H9 (cell line): ENCODE data around the gene MEA1. TPM values are rescaled to one million over a fixed set of nuclear protein-coding genes. Genes with fewer than 3 reads are reported as not detected.

ENCODE experiments used
- DNase-seq: peaks from one replicate; pipeline ENCODE4 v3.0.0-alpha.2; 2017
- H2AFZ ChIP-seq: one replicate; pipeline ENCODE4 v1.6.1; 2013; ENCODE audit warnings: mild to moderate bottlenecking, low read length, control low read depth, moderate library complexity
- H2AK5ac ChIP-seq: 2 replicates; pipeline ENCODE4 v1.6.1; 2013; ENCODE audit warnings: low read length, control low read depth, mixed read lengths; ENCODE audit not compliant: insufficient read length
- H2BK120ac ChIP-seq: one replicate; pipeline ENCODE4 v1.6.1; 2013; ENCODE audit warnings: low read depth, mild to moderate bottlenecking, low read length, control low read depth, inconsistent platforms; ENCODE audit not compliant: poor library complexity, severe bottlenecking
- H2BK12ac ChIP-seq: 2 replicates; pipeline ENCODE4 v1.6.1; 2013; ENCODE audit warnings: low read length, control low read depth, mixed read lengths, low read depth; ENCODE audit not compliant: insufficient read length
- H2BK15ac ChIP-seq: 2 replicates; pipeline ENCODE4 v1.6.1; 2013; ENCODE audit warnings: low read depth, low read length, control low read depth
- H2BK20ac ChIP-seq: one replicate; pipeline ENCODE4 v1.6.1; 2013; ENCODE audit warnings: low read depth, mild to moderate bottlenecking, low read length, control low read depth, inconsistent platforms; ENCODE audit not compliant: poor library complexity, severe bottlenecking
- H2BK5ac ChIP-seq: 2 replicates; pipeline ENCODE4 v1.6.1; 2013; ENCODE audit warnings: low read length, control low read depth, mixed read lengths; ENCODE audit not compliant: insufficient read length
- H3K14ac ChIP-seq: 2 replicates; pipeline ENCODE4 v1.6.1; 2013; ENCODE audit warnings: low read length, control low read depth; ENCODE audit not compliant: insufficient read depth
- H3K18ac ChIP-seq: 2 replicates; pipeline ENCODE4 v1.6.1; 2013; ENCODE audit warnings: low read depth, mild to moderate bottlenecking, mixed read lengths, low read length, control low read depth; ENCODE audit not compliant: insufficient read length
- H3K23ac ChIP-seq: 2 replicates; pipeline ENCODE4 v1.6.1; 2013; ENCODE audit warnings: low read length, control low read depth, mixed read lengths, low read depth; ENCODE audit not compliant: insufficient read length
- H3K23me2 ChIP-seq: 2 replicates; pipeline ENCODE4 v1.6.1; 2013; ENCODE audit warnings: low read depth, mild to moderate bottlenecking, mixed read lengths, low read length, control low read depth; ENCODE audit not compliant: insufficient read length, poor library complexity, severe bottlenecking
- H3K27ac ChIP-seq: 2 replicates; pipeline ENCODE4 v1.5.1; 2013; ENCODE audit warnings: low read length, control low read depth, mixed read lengths, low read depth; ENCODE audit not compliant: insufficient read length
- H3K27me3 ChIP-seq: 2 replicates; pipeline ENCODE4 v1.6.1; 2013; ENCODE audit warnings: low read length, control low read depth, inconsistent platforms; ENCODE audit not compliant: insufficient read depth
- H3K4ac ChIP-seq: 2 replicates; pipeline ENCODE4 v1.6.1; 2013; ENCODE audit warnings: low read depth, mild to moderate bottlenecking, control low read depth, inconsistent platforms, low read length, moderate library complexity
- H3K4me1 ChIP-seq: 2 replicates; pipeline ENCODE4 v1.6.1; 2013; ENCODE audit warnings: low read length, control low read depth, inconsistent platforms; ENCODE audit not compliant: insufficient read depth
- H3K4me2 ChIP-seq: 2 replicates; pipeline ENCODE4 v1.6.1; 2013; ENCODE audit warnings: low read length, control low read depth, mixed read lengths; ENCODE audit not compliant: insufficient read length, insufficient read depth
- H3K56ac ChIP-seq: 2 replicates; pipeline ENCODE4 v1.6.1; 2013; ENCODE audit warnings: low read depth, mild to moderate bottlenecking, mixed read lengths, low read length, control low read depth; ENCODE audit not compliant: insufficient read length
- H3K79me1 ChIP-seq: 2 replicates; pipeline ENCODE4 v1.6.1; 2013; ENCODE audit warnings: low read depth, mild to moderate bottlenecking, moderate library complexity, low read length, control low read depth, inconsistent platforms; ENCODE audit not compliant: insufficient read depth, poor library complexity, severe bottlenecking
- H3K79me2 ChIP-seq: 2 replicates; pipeline ENCODE4 v1.6.1; 2013; ENCODE audit warnings: low read length, control low read depth, inconsistent platforms; ENCODE audit not compliant: insufficient read depth
- H3K9ac ChIP-seq: 2 replicates; pipeline ENCODE4 v1.6.1; 2013; ENCODE audit warnings: low read length, control low read depth, mixed read lengths; ENCODE audit not compliant: insufficient read length; ENCODE audit errors: extremely low read depth
- H3K9me3 ChIP-seq: one replicate; pipeline ENCODE4 v1.6.1; 2013; ENCODE audit warnings: low read depth, low read length, inconsistent platforms; ENCODE audit not compliant: control insufficient read depth
- H3T11ph ChIP-seq: one replicate; pipeline ENCODE4 v1.6.1; 2013; ENCODE audit warnings: mild to moderate bottlenecking, low read length, control low read depth, inconsistent platforms
- H4K20me1 ChIP-seq: one replicate; pipeline ENCODE4 v1.6.1; 2013; ENCODE audit not compliant: control insufficient read depth, insufficient read length, insufficient read depth
- H4K5ac ChIP-seq: 2 replicates; pipeline ENCODE4 v1.6.1; 2013; ENCODE audit warnings: low read depth, mild to moderate bottlenecking, mixed read lengths, low read length, control low read depth; ENCODE audit not compliant: insufficient read length
- H4K8ac ChIP-seq: replicated peaks from 2 replicates; pipeline ENCODE4 v1.6.1; 2013; ENCODE audit warnings: low read length, control low read depth, mixed read lengths, low read depth; ENCODE audit not compliant: insufficient read length
- H4K91ac ChIP-seq: 2 replicates; pipeline ENCODE4 v1.6.1; 2013; ENCODE audit warnings: low read depth, mild to moderate bottlenecking, moderate library complexity, mixed read lengths, low read length, control low read depth; ENCODE audit not compliant: insufficient read length
- H3K27ac Mint-ChIP-seq, 3 experiments: 2 replicates in 2 of 3; 3 replicates in 1 of 3; pipeline ENCODE4 v1.8.0; 2020 to 2021; ENCODE audit warnings: mixed read lengths in 3 of 3, mild to moderate bottlenecking in 1 of 3, moderate library complexity in 1 of 3
- H3K27me3 Mint-ChIP-seq: 2 replicates; pipeline ENCODE4 v1.8.0; 2021; ENCODE audit warnings: low read depth, mild to moderate bottlenecking, moderate library complexity, mixed read lengths
- H3K36me3 Mint-ChIP-seq, 3 experiments: 2 replicates in 2 of 3; 3 replicates in 1 of 3; pipeline ENCODE4 v1.8.0; 2020 to 2021; ENCODE audit warnings: low read depth in 3 of 3, mixed read lengths in 3 of 3; ENCODE audit not compliant: insufficient read depth in 1 of 3
- H3K4me1 Mint-ChIP-seq, 2 experiments: 2 replicates each; pipeline ENCODE4 v1.8.0; 2020; ENCODE audit warnings: mixed read lengths in 2 of 2
- H3K4me3 Mint-ChIP-seq, 2 experiments: 2 replicates in 1 of 2; 3 replicates in 1 of 2; pipeline ENCODE4 v1.8.0; 2020 to 2021; ENCODE audit warnings: mild to moderate bottlenecking in 2 of 2, mixed read lengths in 2 of 2, moderate library complexity in 1 of 2
- H3K9me3 Mint-ChIP-seq, 2 experiments: 2 replicates in 1 of 2; 3 replicates in 1 of 2; pipeline ENCODE4 v1.8.0; 2020; ENCODE audit warnings: mild to moderate bottlenecking in 2 of 2, mixed read lengths in 2 of 2, moderate library complexity in 1 of 2
- WGBS: extraction: QIAGEN DNeasy Blood & Tissue Kit; methylation state at CpG from one replicate; pipeline ENCODE4 v1.1.7; 2013; ENCODE audit warnings: missing lambda C conversion rate, low lambda C conversion rate, mixed read lengths; ENCODE audit not compliant: insufficient read length; ENCODE audit errors: extremely low coverage; 5-methylcytosine and 5-hydroxymethylcytosine counted together
- total RNA-seq: library from RNA; stranded (reverse); gene quantifications from 2 replicates; pipeline ENCODE4 v1.2.1, GENCODE V29; 2021
- TF ChIP-seq, protein P1 (sequence below): fragments of 200-600 bp; sonication (generic); conservative IDR thresholded peaks from 3 replicates; pipeline ENCODE4 v1.8.0; 2021; ENCODE audit warnings: antibody characterized with exemption, mild to moderate bottlenecking

The MEA1 gene
- total RNA-seq, 1 experiment from 2014 or later, result 113 TPM

- Histone ChIP-seq H3T11ph (no peak overlapping the region), H3K9ac (no peak overlapping the region), H4K20me1 (no peaks in the 10 kb centered on the region), H3K9me3 (no peaks in the 10 kb centered on the region), H4K8ac (no peak overlapping the region), H2BK15ac (no peak overlapping the region), H3K56ac (no peak overlapping the region), H3K27ac (no peak overlapping the region), H3K79me1 (peaks cover 7% of the 10 kb centered on the region), H2AK5ac (no peak overlapping the region), H3K79me2 (0 out of 2 replicates have a peak, but pooled peaks cover 2% of the 10 kb centered on the region), H2BK12ac (no peak overlapping the region), H3K4me2 (no peak overlapping the region), H2AFZ (no peak overlapping the region), H3K27me3 (no peaks in the 10 kb centered on the region), H2BK20ac (no peak overlapping the region), H4K91ac (no peak overlapping the region), H3K18ac (no peak overlapping the region), H3K23me2 (peaks cover 2% of the 10 kb centered on the region), H2BK120ac (no peak overlapping the region), H3K23ac (no peak overlapping the region), H3K14ac (no peak overlapping the region), H2BK5ac (no peak overlapping the region), H3K4ac (no peak overlapping the region), H3K4me1 (no peaks in the 10 kb centered on the region), H4K5ac (no peak overlapping the region)
- H3K36me3 Mint-ChIP-seq, result peaks cover 50 to 71% (median 60%) of the 10 kb centered on the region in 3 experiments; a peak in 6 of 7 replicates
- H3K4me3 Mint-ChIP-seq, result no peak overlapping the region
- no peak overlapping the region for H3K27ac Mint-ChIP-seq
- TF ChIP-seq, protein P1, sequence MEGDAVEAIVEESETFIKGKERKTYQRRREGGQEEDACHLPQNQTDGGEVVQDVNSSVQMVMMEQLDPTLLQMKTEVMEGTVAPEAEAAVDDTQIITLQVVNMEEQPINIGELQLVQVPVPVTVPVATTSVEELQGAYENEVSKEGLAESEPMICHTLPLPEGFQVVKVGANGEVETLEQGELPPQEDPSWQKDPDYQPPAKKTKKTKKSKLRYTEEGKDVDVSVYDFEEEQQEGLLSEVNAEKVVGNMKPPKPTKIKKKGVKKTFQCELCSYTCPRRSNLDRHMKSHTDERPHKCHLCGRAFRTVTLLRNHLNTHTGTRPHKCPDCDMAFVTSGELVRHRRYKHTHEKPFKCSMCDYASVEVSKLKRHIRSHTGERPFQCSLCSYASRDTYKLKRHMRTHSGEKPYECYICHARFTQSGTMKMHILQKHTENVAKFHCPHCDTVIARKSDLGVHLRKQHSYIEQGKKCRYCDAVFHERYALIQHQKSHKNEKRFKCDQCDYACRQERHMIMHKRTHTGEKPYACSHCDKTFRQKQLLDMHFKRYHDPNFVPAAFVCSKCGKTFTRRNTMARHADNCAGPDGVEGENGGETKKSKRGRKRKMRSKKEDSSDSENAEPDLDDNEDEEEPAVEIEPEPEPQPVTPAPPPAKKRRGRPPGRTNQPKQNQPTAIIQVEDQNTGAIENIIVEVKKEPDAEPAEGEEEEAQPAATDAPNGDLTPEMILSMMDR, result no peak
- no peak for DNase-seq
- no peaks in the 10 kb centered on the region for H3K9me3 Mint-ChIP-seq
- 0 out of 4 replicates have a peak, but pooled peaks cover 0 to 4% of the 10 kb centered on the region in 2 experiments for H3K4me1 Mint-ChIP-seq
- no CpG with 5 or more reads among the region's 5 CpGs for WGBS
- H3K27me3 Mint-ChIP-seq, result no peaks in the 10 kb centered on the region
These were observed 12.6 kb upstream of the MEA1 start for GRCh38 chr6:43026365-43026764.
